ENCODE results near the gene COL16A1.

GRCh38 chr1:31627930-31628559 is 75.8 kb downstream of the COL16A1 start:
- TF ChIP-seq POLR2A (IDR thresholded peaks at IDR 0.05; ENCODE audit: low read depth, low read length) (no peak), CTCF (conservative IDR thresholded peaks at IDR 0.05; ENCODE audit: low read depth, low read length) (no peak), USF2 (IDR thresholded peaks at IDR 0.05; ENCODE audit: low read depth, low read length) (no peak), FOS (IDR thresholded peaks at IDR 0.05; ENCODE audit: low read depth, low read length) (no peak), NFE2L2 (IDR thresholded peaks at IDR 0.05; ENCODE audit: low read depth, low read length) (no peak)

All from IMR-90 (cell line).